Stimulated activated CD8-positive, alpha-beta memory T cell treated with anti-CD3 and anti-CD28 coated beads, Interleukin-15, amount 100 ng/mL, for 1 hour (primary cell): ENCODE data around the gene CASKIN2.

Experiments used
- DNase-seq: peaks from one replicate; pipeline ENCODE4 v3.0.0-alpha.2; 2020; ENCODE audit warnings: low read depth

CASKIN2 gene

GRCh38 chr17:75515496-75516254 lies at the start of gene CASKIN2:
Gene CASKIN2 (minus strand): TSS chr17:75515537. CDS start chr17:75513804, 1,733 bp downstream.
- DNase-seq, result peak; percentile 49

GRCh38 chr17:75565066-75565465 lies 49.7 kb upstream of the CASKIN2 start:
- DNase-seq, result no peak

- DNase-seq, result no peak
These were observed 48.9 kb upstream of the CASKIN2 start for GRCh38 chr17:75564195-75564594.

- DNase-seq, result no peak
These were observed 47.9 kb upstream of the CASKIN2 start for GRCh38 chr17:75563063-75563758.

GRCh38 chr17:75561927-75562603 lies 46.7 kb upstream of the CASKIN2 start:
- DNase-seq, result no peak

GRCh38 chr17:75559958-75560533 lies 44.7 kb upstream of the CASKIN2 start:
- no peak for DNase-seq

- no peak for DNase-seq
These were observed 43.6 kb upstream of the CASKIN2 start for GRCh38 chr17:75558666-75559530.

GRCh38 chr17:75557852-75558665 lies 42.7 kb upstream of the CASKIN2 start:
- no peak for DNase-seq

- DNase-seq, result no peak
These were observed 41.9 kb upstream of the CASKIN2 start for GRCh38 chr17:75557075-75557851.

- DNase-seq, result no peak
These were observed 40.4 kb upstream of the CASKIN2 start for GRCh38 chr17:75555679-75556153.

GRCh38 chr17:75553295-75554110 lies 38.2 kb upstream of the CASKIN2 start:
- no peak for DNase-seq

- no peak for DNase-seq
These were observed 37.3 kb upstream of the CASKIN2 start for GRCh38 chr17:75552425-75553294.

GRCh38 chr17:75551266-75551665 lies 35.9 kb upstream of the CASKIN2 start:
- DNase-seq, result no peak

GRCh38 chr17:75550139-75550465 lies 34.8 kb upstream of the CASKIN2 start:
- DNase-seq, result no peak

GRCh38 chr17:75549246-75550138 lies 34.2 kb upstream of the CASKIN2 start:
- DNase-seq, result no peak

- no peak for DNase-seq
These were observed 33.5 kb upstream of the CASKIN2 start for GRCh38 chr17:75548813-75549212.

GRCh38 chr17:75547091-75547490 lies 31.8 kb upstream of the CASKIN2 start:
- no peak for DNase-seq
